ENCODE data around the gene PKMYT1.

- TF ChIP-seq CTCF (IDR thresholded peaks at IDR 0.05) (no peak), POLR2A (IDR thresholded peaks at IDR 0.05) (peak in 1 of 2 donors; percentile 50)
These were observed 43.1 kb upstream of the PKMYT1 start for GRCh38 chr16:3023415-3023668.

All from thyroid gland (tissue), 4 donors.